VCaP (cell line): ENCODE results near the gene WDR37.

Experiments
- H3K27ac ChIP-seq: fragments of 450-650 bp; 2 replicates; pipeline ENCODE4 v1.5.1; 2017
- TF ChIP-seq, protein P1 (sequence below): fragments of 450-650 bp; conservative IDR thresholded peaks from 2 replicates; pipeline ENCODE4 v1.5.1; 2017; ENCODE audit warnings: mild to moderate bottlenecking, moderate library complexity

The WDR37 gene

DNA sequence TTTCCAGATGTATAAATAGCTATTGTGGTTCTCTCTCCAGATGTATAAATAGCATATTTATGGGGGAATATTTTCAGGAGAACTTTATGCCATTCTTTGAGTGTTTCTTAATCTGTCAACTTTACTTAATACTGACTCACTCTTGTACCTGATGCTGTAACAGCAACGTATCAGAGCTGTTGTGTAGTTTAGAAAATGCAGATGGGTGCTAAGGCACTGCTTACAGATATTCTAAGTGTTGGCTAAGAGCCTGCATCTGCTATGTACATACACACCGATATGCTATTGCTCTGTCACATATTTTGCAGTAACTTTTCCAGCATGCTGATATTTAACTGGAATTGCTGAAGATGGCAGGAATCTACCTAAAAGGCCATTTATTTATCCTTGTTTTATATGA lies 71.9 kb downstream of the WDR37 start:
- H3K27ac ChIP-seq, result no peak overlapping the region
- TF ChIP-seq, protein P1, sequence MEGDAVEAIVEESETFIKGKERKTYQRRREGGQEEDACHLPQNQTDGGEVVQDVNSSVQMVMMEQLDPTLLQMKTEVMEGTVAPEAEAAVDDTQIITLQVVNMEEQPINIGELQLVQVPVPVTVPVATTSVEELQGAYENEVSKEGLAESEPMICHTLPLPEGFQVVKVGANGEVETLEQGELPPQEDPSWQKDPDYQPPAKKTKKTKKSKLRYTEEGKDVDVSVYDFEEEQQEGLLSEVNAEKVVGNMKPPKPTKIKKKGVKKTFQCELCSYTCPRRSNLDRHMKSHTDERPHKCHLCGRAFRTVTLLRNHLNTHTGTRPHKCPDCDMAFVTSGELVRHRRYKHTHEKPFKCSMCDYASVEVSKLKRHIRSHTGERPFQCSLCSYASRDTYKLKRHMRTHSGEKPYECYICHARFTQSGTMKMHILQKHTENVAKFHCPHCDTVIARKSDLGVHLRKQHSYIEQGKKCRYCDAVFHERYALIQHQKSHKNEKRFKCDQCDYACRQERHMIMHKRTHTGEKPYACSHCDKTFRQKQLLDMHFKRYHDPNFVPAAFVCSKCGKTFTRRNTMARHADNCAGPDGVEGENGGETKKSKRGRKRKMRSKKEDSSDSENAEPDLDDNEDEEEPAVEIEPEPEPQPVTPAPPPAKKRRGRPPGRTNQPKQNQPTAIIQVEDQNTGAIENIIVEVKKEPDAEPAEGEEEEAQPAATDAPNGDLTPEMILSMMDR, result no peak

DNA sequence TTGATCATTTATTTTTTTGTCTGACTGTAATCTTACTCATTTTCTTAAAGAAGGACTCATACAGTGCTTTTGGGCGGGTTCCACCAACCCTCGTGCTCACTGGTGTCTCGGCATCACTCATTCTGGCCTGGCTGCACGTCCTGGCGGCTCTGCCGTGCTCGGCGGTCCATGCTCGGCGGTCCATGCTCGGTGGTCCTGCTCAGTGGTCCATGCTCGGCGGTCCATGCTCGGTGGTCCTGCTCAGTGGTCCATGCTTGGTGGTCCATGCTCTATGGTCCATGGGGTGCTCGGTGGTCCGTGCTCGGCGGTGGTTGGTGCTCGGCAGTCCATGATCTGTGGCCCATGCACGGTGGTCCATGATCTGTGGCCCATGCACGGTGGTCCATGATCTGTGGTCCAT lies 72.5 kb downstream of the WDR37 start:
- TF ChIP-seq, protein P1, result no peak
- H3K27ac ChIP-seq, result no peak overlapping the region

DNA sequence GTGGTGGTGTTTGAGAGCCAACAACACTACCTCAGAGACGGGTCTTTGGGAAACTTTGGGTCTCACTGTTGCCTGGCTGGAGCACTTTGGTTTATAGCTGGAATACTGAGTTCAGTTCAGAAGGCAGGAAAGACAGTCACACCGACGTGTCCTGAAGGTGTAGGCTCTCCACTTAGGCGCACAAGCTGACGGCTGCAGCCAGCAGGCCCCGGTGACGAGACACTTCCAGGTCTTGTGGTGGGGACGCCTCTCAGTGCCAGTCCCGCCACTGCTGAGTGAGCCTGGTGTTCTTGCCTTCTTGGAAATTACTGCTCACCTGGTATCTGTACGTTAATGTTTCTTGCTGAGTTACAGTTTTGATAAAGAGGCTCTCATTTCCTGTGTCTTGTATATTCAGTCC lies 74.0 kb downstream of the WDR37 start:
- H3K27ac ChIP-seq, result no peak overlapping the region
- TF ChIP-seq, protein P1, result no peak

DNA sequence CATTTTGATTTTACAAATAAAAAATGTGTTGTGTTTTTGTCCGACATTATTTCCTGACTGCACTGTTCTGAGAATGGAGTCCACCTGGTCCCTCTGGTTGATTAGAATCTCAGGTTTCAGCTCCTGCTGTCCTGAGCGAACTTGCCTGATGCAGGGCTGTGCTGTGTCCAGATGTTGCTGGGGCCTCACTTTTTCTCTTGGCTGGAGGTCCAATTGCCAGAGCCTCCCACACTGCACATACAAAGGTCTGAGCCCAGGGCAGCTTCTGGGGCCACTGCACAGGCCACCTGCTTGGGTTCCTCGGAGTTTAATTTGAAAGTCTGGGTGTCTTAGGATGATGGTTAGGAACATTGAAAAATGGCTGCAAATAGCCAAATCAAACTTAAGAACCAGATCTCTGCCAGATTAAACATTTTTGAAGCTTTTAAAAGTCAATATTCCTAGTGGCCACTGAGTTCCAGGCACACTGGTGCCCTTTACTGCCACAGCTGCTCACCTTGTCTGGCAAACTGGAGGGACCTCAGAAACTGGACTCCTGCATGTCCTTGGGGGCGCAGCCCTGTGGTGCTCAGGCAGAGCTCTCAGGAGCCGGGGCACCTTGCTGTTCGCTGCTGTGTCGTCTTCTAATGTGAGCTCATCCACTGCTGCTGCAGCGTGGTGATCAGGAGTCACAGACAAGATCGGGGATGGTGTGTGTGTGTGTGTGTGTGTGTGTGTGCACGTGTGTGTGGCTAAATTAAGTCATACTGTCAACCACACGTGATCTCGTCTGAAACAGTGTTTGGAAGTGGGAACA lies 75.0 kb downstream of the WDR37 start:
- TF ChIP-seq, protein P1, result no peak

DNA sequence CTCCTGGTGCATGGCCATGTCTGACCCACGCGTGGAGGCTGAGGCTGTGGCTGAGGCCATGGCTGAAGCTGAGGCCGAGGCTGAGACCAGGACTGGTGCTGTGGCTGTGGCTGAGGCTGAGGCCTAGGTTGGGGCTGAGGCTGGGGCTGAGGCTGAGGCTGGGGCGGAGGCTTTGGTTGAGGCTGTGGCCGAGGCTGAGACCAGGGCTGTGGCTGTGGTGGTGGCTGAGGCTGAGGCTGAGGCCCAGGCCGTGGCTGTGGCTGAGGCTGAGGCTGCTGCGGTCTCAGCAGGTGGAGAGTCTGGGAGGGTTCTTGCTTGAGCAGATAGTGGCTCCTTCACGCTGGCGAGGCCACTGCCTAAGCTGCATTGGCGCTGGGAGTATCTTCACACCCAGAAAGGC lies 76.4 kb downstream of the WDR37 start:
- H3K27ac ChIP-seq, result no peak overlapping the region
- TF ChIP-seq, protein P1, result no peak

More for the DNA sequence above, 75.0 kb downstream of the WDR37 start:
- H3K27ac ChIP-seq, result no peak overlapping the region

DNA sequence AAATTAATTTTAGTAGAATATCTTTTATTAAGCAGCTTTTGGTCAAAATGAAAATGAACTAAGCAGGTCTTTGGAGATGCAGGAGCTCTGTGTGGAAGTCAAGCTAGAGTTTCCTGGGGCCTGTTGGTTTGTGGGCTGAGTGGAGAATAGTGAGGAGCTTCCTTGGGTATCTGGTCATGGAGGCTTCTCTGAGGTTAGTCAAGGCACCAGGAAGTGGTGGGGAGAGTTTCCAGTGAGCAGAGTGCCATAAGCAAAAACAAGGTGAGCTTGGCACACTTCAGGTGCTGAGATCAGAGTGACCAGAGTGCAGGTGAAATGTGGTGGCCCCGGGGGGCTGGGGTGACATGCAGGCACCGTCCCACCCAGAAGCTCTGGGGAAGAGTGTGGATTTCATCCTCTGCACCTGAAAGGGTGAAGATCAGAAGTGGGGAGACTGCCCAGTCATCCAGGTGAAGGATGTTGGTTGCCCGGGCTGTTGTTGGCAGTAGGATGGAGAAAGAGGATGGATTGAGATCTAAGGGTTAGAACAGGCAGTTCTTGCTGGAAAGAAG lies 77.4 kb downstream of the WDR37 start:
- H3K27ac ChIP-seq, result no peak overlapping the region
- TF ChIP-seq, protein P1, result no peak

DNA sequence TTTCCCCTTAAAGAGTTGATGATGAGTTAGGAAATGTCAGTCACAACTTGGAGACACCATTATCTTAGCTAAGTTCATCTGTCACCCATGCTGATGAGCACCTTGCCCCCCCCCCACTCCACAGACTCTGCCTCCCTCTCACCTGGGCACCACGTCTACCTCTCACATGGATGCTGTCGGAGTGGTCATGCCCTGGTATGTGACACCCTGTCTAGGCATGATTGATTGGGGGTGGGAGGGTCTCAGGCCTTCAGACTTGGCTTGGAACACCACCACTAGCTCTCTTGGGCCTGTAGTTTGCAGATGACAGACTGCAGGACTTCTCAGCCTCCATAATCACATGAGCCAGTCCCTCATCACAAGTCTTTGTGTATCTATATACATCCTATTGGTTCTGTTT lies 78.0 kb downstream of the WDR37 start:
- TF ChIP-seq, protein P1, result no peak
- no peak overlapping the region for H3K27ac ChIP-seq
